Thoracic aorta (tissue), 2 donors: ENCODE measurements around the gene B3GALNT2. TPM values are rescaled to one million over a fixed set of nuclear protein-coding genes. Genes with fewer than 3 reads are reported as not detected.

Experiments
- ATAC-seq: fragments of 150-250 bp; one replicate; pipeline ENCODE4 v1.8.0; 2017; ENCODE audit warnings: low read depth; ENCODE audit not compliant: insufficient number of reproducible peaks, low FRiP score
- DNase-seq: peaks from one replicate; pipeline ENCODE4 v3.0.0-alpha.2; 2020; ENCODE audit warnings: low spot score
- H3K27ac ChIP-seq, 2 donors: fragments of 200-600 bp; sonication (generic); 1 replicate in 1 of 2; 2 replicates in 1 of 2; pipeline ENCODE4 v1.5.1; 2016; ENCODE audit warnings: mild to moderate bottlenecking in 2 of 2, moderate library complexity in 2 of 2
- H3K27me3 ChIP-seq: fragments of 200-600 bp; sonication (generic); replicated peaks from 2 replicates; pipeline ENCODE4 v1.6.0; 2016; ENCODE audit warnings: mild to moderate bottlenecking; ENCODE audit not compliant: insufficient read depth
- H3K36me3 ChIP-seq: fragments of 200-600 bp; sonication (generic); one replicate; pipeline ENCODE4 v1.5.1; 2016
- H3K4me1 ChIP-seq, 2 donors: fragments of 200-600 bp; sonication (generic); 1 replicate in 1 of 2; 2 replicates in 1 of 2; pipeline versions ENCODE4 v1.5.1 to v1.6.0; 2016; ENCODE audit warnings: low read depth in 2 of 2, mild to moderate bottlenecking in 1 of 2; ENCODE audit not compliant: control insufficient read depth in 1 of 2
- H3K4me3 ChIP-seq: fragments of 200-600 bp; sonication (generic); 2 replicates; pipeline ENCODE4 v1.5.1; 2016; ENCODE audit warnings: mild to moderate bottlenecking
- H3K9me3 ChIP-seq: fragments of 200-600 bp; sonication (generic); 2 replicates; pipeline ENCODE4 v1.5.1; 2016
- total RNA-seq, 2 donors: library from RNA; depleted of rRNA; stranded (reverse); fragments of >200 nt; gene quantifications; one replicate each; pipeline versions ENCODE4 v1.1.0 to v1.2.3, GENCODE V29; 2016
- TF ChIP-seq, protein P1 (sequence below): fragments of 200-600 bp; sonication (generic); IDR thresholded peaks from one replicate; pipeline ENCODE4 v1.5.1; 2019; ENCODE audit warnings: antibody characterized with exemption

The B3GALNT2 gene
- total RNA-seq, 2 donors from 2014 or later: 50.5 to 50.7 TPM

DNA sequence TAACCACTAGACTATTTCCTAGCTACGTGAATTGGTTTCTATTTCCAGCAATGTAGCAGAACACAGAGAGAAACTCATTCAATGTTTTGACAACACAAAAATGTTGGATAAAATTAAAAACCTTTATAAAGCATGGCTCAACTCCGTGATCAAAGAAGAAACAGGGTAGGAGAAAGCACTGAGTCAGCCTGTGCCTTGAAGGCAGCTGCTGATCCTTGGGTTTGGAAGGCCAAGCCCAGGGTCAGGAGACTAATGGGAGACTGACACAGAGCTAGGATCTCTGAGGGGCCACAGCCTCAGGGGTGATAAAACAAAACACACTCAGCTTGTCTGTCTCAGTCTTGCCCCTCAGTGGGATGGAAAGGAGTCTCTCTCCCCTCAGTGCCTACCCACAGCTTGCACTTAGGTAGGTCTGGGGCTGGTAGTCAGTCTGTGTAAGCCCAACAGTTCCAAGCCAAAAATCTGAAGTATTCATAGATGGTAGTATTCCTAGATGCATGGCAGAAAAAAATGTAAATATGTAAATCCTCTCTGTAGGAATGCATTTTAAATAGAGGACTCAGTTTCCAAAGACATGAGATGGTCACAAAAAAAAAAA is 53.3 kb downstream of the B3GALNT2 start:
- Histone ChIP-seq H3K36me3 (peaks cover 37% of the 10 kb centered on the region), H3K27me3 (no peaks in the 10 kb centered on the region), H3K4me3 (no peak overlapping the region), H3K4me1 (no peaks in the 10 kb centered on the region), H3K9me3 (no peaks in the 10 kb centered on the region), H3K27ac (no peak overlapping the region)
- no peak for DNase-seq
- TF ChIP-seq, protein P1, sequence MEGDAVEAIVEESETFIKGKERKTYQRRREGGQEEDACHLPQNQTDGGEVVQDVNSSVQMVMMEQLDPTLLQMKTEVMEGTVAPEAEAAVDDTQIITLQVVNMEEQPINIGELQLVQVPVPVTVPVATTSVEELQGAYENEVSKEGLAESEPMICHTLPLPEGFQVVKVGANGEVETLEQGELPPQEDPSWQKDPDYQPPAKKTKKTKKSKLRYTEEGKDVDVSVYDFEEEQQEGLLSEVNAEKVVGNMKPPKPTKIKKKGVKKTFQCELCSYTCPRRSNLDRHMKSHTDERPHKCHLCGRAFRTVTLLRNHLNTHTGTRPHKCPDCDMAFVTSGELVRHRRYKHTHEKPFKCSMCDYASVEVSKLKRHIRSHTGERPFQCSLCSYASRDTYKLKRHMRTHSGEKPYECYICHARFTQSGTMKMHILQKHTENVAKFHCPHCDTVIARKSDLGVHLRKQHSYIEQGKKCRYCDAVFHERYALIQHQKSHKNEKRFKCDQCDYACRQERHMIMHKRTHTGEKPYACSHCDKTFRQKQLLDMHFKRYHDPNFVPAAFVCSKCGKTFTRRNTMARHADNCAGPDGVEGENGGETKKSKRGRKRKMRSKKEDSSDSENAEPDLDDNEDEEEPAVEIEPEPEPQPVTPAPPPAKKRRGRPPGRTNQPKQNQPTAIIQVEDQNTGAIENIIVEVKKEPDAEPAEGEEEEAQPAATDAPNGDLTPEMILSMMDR: no peak
- ATAC-seq: no peak

DNA sequence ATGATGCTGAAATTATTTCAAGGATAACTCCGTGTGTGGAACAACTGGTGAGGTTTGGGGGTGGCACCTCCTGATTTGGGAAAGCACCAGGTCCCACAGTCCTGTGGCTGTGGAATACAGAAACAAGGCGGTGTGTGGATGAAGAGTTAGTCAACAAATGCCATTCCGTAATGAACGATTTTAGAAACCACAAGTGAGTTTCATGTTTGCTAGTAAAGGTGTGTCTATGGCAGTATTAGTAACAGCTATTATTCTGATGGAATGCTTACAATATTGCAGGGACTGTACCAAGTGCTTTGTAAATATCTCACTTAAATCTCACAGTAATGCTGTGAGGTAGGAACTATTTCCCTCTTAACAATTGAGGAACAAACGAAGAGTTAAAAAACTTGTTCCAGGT is 53.8 kb downstream of the B3GALNT2 start:
- Histone ChIP-seq H3K4me1 (no peaks in the 10 kb centered on the region), H3K36me3 (peaks cover 43% of the 10 kb centered on the region), H3K4me3 (no peak overlapping the region), H3K27me3 (no peaks in the 10 kb centered on the region), H3K9me3 (no peaks in the 10 kb centered on the region), H3K27ac (no peak overlapping the region)
- no peak for DNase-seq
- ATAC-seq: no peak
- TF ChIP-seq, protein P1: no peak

DNA sequence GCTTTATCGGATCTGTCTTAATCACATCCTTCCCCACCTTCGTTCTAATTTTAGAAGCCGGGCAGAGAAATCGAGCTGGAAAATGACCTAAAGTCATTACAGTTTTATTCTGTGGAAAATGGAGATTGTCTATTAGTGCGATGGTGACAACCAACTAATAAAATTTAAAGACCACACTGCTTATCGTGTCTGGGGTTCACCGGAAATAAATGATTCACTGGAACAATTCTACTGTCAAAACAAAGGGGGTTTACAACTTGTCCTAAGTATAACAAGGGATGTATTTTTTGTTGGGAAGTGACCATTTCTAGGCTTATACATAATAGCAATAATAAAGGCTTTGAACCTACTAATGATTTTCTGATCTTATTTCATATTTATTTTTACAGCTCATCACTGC is 55.6 kb downstream of the B3GALNT2 start:
- no peak for DNase-seq
- no peak for ATAC-seq
- Histone ChIP-seq H3K9me3 (no peaks in the 10 kb centered on the region), H3K36me3 (peaks cover 57% of the 10 kb centered on the region), H3K27me3 (no peaks in the 10 kb centered on the region), H3K4me3 (no peak overlapping the region), H3K27ac (no peak overlapping the region), H3K4me1 (no peaks in the 10 kb centered on the region)
- TF ChIP-seq, protein P1: no peak

DNA sequence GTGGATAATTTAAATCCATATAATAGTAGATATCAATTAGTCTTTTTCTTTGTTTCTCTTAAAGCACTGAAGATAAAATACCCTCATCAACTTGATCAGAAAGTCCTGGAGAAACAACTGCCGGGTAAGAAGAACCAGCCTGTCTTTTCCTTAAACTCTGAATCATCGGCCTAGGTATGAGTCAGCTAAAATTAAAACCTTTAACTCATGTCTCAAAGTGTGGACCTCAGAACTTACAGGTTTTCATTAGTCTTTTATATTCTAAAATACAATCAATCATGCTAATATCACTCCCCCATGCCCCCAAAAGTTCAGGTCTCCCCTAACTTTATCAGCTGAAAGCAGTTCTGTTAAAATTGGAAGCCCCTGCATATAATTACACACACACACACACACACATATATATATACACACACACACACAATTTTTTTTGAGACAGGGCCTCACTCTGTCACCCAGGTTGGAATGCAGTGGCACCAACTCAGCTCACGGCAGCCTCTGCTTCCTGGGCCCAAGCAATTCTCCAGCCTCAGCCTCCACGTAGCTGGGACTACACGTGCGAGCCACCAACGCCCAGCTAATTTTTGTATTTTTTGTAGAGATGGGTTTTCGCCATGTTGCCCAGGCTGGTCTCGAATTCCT is 61.3 kb downstream of the B3GALNT2 start:
- Histone ChIP-seq H3K9me3 (no peaks in the 10 kb centered on the region), H3K4me1 (no peaks in the 10 kb centered on the region), H3K27ac (peak overlapping the region in 1 of 2 donors; percentile 31), H3K27me3 (no peaks in the 10 kb centered on the region), H3K36me3 (peaks cover 69% of the 10 kb centered on the region), H3K4me3 (no peak overlapping the region)
- no peak for ATAC-seq
- TF ChIP-seq, protein P1: no peak
- DNase-seq: no peak

DNA sequence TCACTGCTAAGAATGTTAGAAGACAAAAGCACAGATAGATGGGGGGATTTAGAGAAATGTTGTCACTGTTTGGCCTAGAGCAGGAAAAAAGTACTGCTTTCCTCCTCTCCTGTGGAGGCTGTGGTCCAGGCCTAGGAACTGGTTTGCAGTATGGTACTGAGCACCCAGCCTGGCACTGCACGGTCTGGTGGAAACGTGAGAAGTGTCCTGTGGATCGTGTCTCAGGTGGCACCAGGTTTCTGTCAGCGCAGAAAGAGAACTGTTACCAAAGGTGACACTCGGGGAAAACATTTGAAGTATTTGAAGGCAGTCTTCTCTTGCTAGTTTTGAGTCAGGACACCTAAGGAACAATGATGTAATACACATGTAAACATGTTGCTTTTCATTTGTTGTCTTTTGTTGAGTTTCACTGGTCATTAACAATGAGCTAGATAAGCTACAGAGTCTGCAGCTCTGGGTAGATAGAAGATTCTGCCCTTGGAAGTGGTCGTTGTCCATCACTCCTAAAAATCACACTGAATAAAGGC is 63.0 kb downstream of the B3GALNT2 start:
- H3K9me3 ChIP-seq: no peaks in the 10 kb centered on the region
- no peaks in the 10 kb centered on the region for H3K4me1 ChIP-seq
- TF ChIP-seq, protein P1: no peak
- no peak overlapping the region for H3K27ac ChIP-seq
- peaks cover 65% of the 10 kb centered on the region for H3K36me3 ChIP-seq
- no peak overlapping the region for H3K4me3 ChIP-seq
- DNase-seq: no peak
- no peaks in the 10 kb centered on the region for H3K27me3 ChIP-seq
- ATAC-seq: no peak
